ENCODE measurements around the gene KPTN.

The KPTN gene

DNA sequence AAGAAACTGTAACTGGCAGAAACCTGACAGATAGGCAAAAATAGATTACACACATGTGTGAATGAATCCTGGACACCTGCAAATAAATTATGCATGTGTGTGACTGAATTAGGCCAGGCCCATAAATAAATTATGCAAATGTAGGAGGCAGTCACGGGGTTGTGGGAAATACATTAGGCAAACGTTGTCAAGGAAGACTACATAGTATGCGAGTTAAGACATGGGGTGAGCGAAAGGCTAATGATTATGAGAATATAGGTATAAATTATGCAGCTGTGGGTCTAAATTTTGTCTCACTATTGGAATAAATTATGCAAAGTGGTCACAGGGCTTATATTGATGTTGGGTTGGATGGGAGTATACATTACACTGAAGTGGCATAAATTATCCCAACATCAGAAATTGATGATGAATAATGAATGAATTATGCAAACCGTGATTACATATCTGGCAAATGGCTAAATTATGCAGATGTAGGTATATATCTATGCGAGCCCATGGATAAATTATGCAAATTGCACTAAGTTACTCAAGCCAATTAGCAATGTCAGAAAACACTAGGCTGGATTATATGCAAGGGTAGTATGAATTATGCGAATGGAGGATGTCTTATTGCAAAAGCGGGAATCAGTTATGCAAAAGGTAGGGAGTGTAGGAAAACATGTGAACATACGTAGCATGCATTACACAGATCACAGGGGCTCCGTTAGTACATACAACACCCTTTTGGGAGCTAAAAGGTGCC, 19.2 kb downstream of the KPTN start:
- Histone ChIP-seq H3K9me3 (ENCODE audit: control insufficient read depth, insufficient read depth, low read length) (no peaks in the 10 kb centered on the region), H4K20me1 (ENCODE audit: control insufficient read depth, insufficient read depth, low read depth, low read length) (no peaks in the 10 kb centered on the region), H3F3A (ENCODE audit: control insufficient read depth, insufficient read depth) (no peaks in the 10 kb centered on the region; the same call in 1 of the 2 replicates), H3K4me3 (ENCODE audit: low read length) (no peak overlapping the region), H3K4me2 (ENCODE audit: low read length) (no peak overlapping the region; the same call in 1 of the 2 replicates), H3K79me2 (ENCODE audit: control insufficient read depth, low read length) (no peaks in the 10 kb centered on the region), H3K36me3 (ENCODE audit: control insufficient read depth, low read length) (no peaks in the 10 kb centered on the region), H3K4me1 (ENCODE audit: control insufficient read depth, low read length) (peaks cover 9% of the 10 kb centered on the region), H3K27me3 (ENCODE audit: control insufficient read depth, low read length) (peaks cover 17% of the 10 kb centered on the region), H3K27ac (ENCODE audit: low read depth, low read length) (no peak overlapping the region), H3K9me2 (replicated peaks; ENCODE audit: control insufficient read depth, low read length) (no peaks in the 10 kb centered on the region)
- no peak for TF ChIP-seq EZH2phosphoT487 (IDR thresholded peaks at IDR 0.05; ENCODE audit: borderline replicate concordance, low read length)
- no peak for TF ChIP-seq CTCF (IDR thresholded peaks at IDR 0.05; ENCODE audit: low read depth, low read length, poor library complexity, severe bottlenecking)

DNA sequence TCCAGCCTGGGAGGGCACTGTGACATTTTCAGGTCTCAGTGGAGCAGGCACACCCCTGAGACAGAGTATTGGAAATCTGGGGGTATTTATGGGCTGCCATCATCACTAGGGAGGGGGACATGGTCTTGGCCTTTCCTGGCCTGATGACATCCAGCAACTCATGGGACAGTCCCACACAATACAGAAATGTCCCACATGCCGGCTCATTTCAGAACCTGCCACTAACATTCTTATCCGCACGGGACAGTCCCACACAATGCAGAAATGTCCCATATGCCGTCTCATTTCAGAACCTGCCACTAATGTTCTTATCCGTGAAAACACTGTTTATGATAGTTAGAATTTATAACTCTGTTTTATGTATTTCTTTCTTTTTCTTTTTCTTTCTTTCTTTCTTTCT, 22.1 kb downstream of the KPTN start:
- H3K9me2 ChIP-seq (replicated peaks; ENCODE audit: control insufficient read depth, low read length), result no peaks in the 10 kb centered on the region
- H3K36me3 ChIP-seq (ENCODE audit: control insufficient read depth, low read length), result no peaks in the 10 kb centered on the region
- H3K4me2 ChIP-seq (ENCODE audit: low read length), result no peak overlapping the region
- no peaks in the 10 kb centered on the region; the same call in 1 of the 2 replicates for H3F3A ChIP-seq (ENCODE audit: control insufficient read depth, insufficient read depth)
- H3K27ac ChIP-seq (ENCODE audit: low read depth, low read length), result no peak overlapping the region
- H3K4me3 ChIP-seq (ENCODE audit: low read length), result no peak overlapping the region
- peaks cover 20% of the 10 kb centered on the region for H3K27me3 ChIP-seq (ENCODE audit: control insufficient read depth, low read length)
- no peaks in the 10 kb centered on the region for H3K79me2 ChIP-seq (ENCODE audit: control insufficient read depth, low read length)
- H4K20me1 ChIP-seq (ENCODE audit: control insufficient read depth, insufficient read depth, low read depth, low read length), result no peaks in the 10 kb centered on the region
- peaks cover 9% of the 10 kb centered on the region for H3K4me1 ChIP-seq (ENCODE audit: control insufficient read depth, low read length)
- H3K9me3 ChIP-seq (ENCODE audit: control insufficient read depth, insufficient read depth, low read length), result no peaks in the 10 kb centered on the region
- TF ChIP-seq CTCF (IDR thresholded peaks at IDR 0.05; ENCODE audit: low read depth, low read length, poor library complexity, severe bottlenecking) (no peak), EZH2phosphoT487 (IDR thresholded peaks at IDR 0.05; ENCODE audit: borderline replicate concordance, low read length) (no peak)

- Histone ChIP-seq H3K9me3 (ENCODE audit: control insufficient read depth, insufficient read depth, low read length) (peaks cover 8% of the 10 kb centered on the region; the same call in 1 of the 2 replicates), H3K4me2 (ENCODE audit: low read length) (no peak overlapping the region), H4K20me1 (ENCODE audit: control insufficient read depth, insufficient read depth, low read depth, low read length) (no peaks in the 10 kb centered on the region), H3F3A (ENCODE audit: control insufficient read depth, insufficient read depth) (no peaks in the 10 kb centered on the region; the same call in 1 of the 2 replicates), H3K27ac (ENCODE audit: low read depth, low read length) (no peak overlapping the region), H3K9me2 (replicated peaks; ENCODE audit: control insufficient read depth, low read length) (no peaks in the 10 kb centered on the region), H3K27me3 (ENCODE audit: control insufficient read depth, low read length) (peaks cover 18% of the 10 kb centered on the region), H3K36me3 (ENCODE audit: control insufficient read depth, low read length) (no peaks in the 10 kb centered on the region), H3K79me2 (ENCODE audit: control insufficient read depth, low read length) (no peaks in the 10 kb centered on the region), H3K4me3 (ENCODE audit: low read length) (no peak overlapping the region), H3K4me1 (ENCODE audit: control insufficient read depth, low read length) (peaks cover 2% of the 10 kb centered on the region)
- no peak for TF ChIP-seq CTCF (IDR thresholded peaks at IDR 0.05; ENCODE audit: low read depth, low read length, poor library complexity, severe bottlenecking)
- TF ChIP-seq EZH2phosphoT487 (IDR thresholded peaks at IDR 0.05; ENCODE audit: borderline replicate concordance, low read length), result no peak
Observed at GRCh38 chr19:47459477-47459876, 24.5 kb downstream of the KPTN start.

Data from DOHH2 (cell line).